Activated B cell treated with CpG ODN at 0.5 μM for 24 hours (primary cell): ENCODE measurements around the gene GORASP1. TPM values are rescaled to one million over a fixed set of nuclear protein-coding genes. Genes with fewer than 3 reads are reported as not detected.

Experiments
- ATAC-seq: fragments of 200-7000 bp; cut with Tn5 transposase; one replicate; pipeline ENCODE4 v1.10.0; 2021; ENCODE audit warnings: low read depth, mild to moderate bottlenecking, moderate library complexity
- CTCF ChIA-PET: fragments of 350-600 bp; sonication (Branson Sonifier 250); formaldehyde crosslinking; loops from one replicate; lab custom pipeline; 2021; ENCODE audit warnings: antibody characterized with exemption; lab: Charles Lee
- POLR2A ChIA-PET: fragments of 350-600 bp; sonication (Branson Sonifier 250); formaldehyde crosslinking; loops from one replicate; lab custom pipeline; 2021; ENCODE audit warnings: antibody characterized with exemption; lab: Charles Lee
- DNase-seq: peaks from one replicate; pipeline ENCODE4 v3.0.0; 2022
- H3K27ac Mint-ChIP-seq: one replicate; pipeline ENCODE4 v1.8.0; 2020; ENCODE audit warnings: mixed read lengths
- H3K27me3 Mint-ChIP-seq: one replicate; pipeline ENCODE4 v1.8.0; 2021; ENCODE audit warnings: mixed read lengths
- H3K36me3 Mint-ChIP-seq: one replicate; pipeline ENCODE4 v1.8.0; 2021; ENCODE audit warnings: low read depth, mixed read lengths
- H3K4me1 Mint-ChIP-seq: one replicate; pipeline ENCODE4 v1.8.0; 2021; ENCODE audit warnings: mixed read lengths
- H3K4me3 Mint-ChIP-seq: one replicate; pipeline ENCODE4 v1.8.0; 2020; ENCODE audit warnings: mild to moderate bottlenecking, mixed read lengths
- H3K9me3 Mint-ChIP-seq: one replicate; pipeline ENCODE4 v1.8.0; 2020; ENCODE audit warnings: mixed read lengths
- intact Hi-C: fragments of 100-400 bp; cut with micrococcal nuclease; formaldehyde crosslinking; loops from one replicate; pipeline ENCODE4 v1.15.1; 2024
- total RNA-seq: library from RNA; stranded (reverse); gene quantifications from 2 replicates; pipeline ENCODE4 v1.2.3, GENCODE V29; 2022
- TF ChIP-seq, protein P1 (sequence below): fragments of 200-600 bp; IDR thresholded peaks from one replicate; pipeline ENCODE4 v1.8.0; 2022; ENCODE audit warnings: antibody characterized with exemption, mild to moderate bottlenecking

GORASP1 gene
- total RNA-seq, 1 donor from 2014 or later = 47.8 TPM

DNA sequence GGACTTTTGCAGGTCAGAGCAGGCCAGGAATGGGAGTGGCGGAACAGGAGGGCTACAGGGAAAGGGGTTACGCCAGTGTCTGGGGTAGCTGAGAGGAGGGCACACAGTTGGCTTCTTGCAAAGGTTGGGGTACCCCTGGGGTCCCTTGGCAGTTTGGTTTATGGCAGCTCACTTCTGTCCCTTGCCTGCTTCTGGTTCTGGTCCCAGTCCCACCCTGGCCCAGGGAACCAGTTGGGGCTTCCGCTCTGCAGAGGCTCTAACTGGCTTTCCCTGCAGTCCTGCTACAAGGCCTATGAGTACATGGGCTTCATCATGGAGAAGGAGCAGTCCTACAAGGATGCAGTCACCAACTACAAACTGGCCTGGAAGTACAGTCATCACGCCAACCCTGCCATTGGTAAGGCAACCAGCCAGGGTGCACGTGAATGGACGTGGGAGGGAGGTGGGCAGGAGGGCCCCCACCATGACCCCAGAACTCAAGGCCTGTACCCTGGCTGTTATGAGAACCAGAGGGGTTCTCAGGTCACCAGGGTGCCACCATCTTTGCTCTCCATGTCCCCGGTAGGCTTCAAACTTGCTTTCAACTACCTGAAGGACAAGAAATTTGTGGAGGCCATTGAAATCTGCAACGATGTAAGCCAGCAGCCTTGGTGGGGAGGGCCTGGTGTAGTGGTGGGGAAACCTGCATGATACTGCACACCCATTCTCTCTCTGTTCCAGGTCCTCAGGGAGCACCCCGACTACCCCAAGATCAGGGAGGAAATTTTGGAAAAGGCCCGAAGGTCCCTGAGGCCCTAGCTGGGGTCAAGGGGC lies 30.8 kb upstream of the GORASP1 start:
- H3K27me3 Mint-ChIP-seq = no peaks in the 10 kb centered on the region
- H3K27ac Mint-ChIP-seq = peak overlapping the region; percentile 31
- H3K9me3 Mint-ChIP-seq = no peaks in the 10 kb centered on the region
- intact Hi-C loops = no loop called here
- peaks cover 28% of the 10 kb centered on the region for H3K4me1 Mint-ChIP-seq
- TF ChIP-seq, protein P1, sequence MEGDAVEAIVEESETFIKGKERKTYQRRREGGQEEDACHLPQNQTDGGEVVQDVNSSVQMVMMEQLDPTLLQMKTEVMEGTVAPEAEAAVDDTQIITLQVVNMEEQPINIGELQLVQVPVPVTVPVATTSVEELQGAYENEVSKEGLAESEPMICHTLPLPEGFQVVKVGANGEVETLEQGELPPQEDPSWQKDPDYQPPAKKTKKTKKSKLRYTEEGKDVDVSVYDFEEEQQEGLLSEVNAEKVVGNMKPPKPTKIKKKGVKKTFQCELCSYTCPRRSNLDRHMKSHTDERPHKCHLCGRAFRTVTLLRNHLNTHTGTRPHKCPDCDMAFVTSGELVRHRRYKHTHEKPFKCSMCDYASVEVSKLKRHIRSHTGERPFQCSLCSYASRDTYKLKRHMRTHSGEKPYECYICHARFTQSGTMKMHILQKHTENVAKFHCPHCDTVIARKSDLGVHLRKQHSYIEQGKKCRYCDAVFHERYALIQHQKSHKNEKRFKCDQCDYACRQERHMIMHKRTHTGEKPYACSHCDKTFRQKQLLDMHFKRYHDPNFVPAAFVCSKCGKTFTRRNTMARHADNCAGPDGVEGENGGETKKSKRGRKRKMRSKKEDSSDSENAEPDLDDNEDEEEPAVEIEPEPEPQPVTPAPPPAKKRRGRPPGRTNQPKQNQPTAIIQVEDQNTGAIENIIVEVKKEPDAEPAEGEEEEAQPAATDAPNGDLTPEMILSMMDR = no peak
- H3K4me3 Mint-ChIP-seq = no peak overlapping the region
- ATAC-seq (no peak), DNase-seq (no peak)
- ChIA-PET POLR2A (no interaction called here), CTCF (no interaction called here)
- H3K36me3 Mint-ChIP-seq = peaks cover 69% of the 10 kb centered on the region

DNA sequence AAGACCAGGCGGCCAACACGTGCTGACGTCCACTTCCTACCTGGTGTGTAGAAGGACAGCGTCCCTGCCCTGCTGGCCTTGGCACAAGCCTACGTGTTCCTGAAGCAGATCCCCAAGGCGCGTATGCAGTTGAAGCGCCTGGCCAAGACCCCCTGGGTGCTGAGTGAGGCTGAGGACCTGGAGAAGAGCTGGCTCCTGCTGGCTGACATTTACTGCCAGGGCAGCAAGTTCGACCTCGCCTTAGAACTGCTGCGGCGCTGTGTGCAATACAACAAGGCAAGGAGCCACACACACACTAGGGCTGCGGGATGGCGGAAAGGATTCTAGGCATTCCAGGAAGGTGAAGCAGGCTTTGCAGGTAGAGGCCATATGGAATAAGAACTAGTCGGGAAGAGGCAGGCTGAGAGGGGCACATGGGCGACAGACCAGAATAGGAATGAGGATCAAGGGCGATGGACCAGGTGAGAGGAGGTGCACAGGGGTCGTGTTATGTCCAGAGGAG lies 30.1 kb upstream of the GORASP1 start:
- intact Hi-C loops = no loop called here
- ATAC-seq (no peak), DNase-seq (no peak)
- Mint-ChIP-seq H3K27ac (no peak overlapping the region), H3K4me3 (no peak overlapping the region), H3K9me3 (no peaks in the 10 kb centered on the region), H3K4me1 (peaks cover 22% of the 10 kb centered on the region), H3K27me3 (no peaks in the 10 kb centered on the region), H3K36me3 (peaks cover 66% of the 10 kb centered on the region)
- ChIA-PET CTCF (no interaction called here), POLR2A (interaction anchor here (0.8 kb wide), 1 partner anchor 11 kb away, joined by 3 read pairs; no protein-coding TSS in a partner anchor)
- TF ChIP-seq, protein P1 = no peak

DNA sequence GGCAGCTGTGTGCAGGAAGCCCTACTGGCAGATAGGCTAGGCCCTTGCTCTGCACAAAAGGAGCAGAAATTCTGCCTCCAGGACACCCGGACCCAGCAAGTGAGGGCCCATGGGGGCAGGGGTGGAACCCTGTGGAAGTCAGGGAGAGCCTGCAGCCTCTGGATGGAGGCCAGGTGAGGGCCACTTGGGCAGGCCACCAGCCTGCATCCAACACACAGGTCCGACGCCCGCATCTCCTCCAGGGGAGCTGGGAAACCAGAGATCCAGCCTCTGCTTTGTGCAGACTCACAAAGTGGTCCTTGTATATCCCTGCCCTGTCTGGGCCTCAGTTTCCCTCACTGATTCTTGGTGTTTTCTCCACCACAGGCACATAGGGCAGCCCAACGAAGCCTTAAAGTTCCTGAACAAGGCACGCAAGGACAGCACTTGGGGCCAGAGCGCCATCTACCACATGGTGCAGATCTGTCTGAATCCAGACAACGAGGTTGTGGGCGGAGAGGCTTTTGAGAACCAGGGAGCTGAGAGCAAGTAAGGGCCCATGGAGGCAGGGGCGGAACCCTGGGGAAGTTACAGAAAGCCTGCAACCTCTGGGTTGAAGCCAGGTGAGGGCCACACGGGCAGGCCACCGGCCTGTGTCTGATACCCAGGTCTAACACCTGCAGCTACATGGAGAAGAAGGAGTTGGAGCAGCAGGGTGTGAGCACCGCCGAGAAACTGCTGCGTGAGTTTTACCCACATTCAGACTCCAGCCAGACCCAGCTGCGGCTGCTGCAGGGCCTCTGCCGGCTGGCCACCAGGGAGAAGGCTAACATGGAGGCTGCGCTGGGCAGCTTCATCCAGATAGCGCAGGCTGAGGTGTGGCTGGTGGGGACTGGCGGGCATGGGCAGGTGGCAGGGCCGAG lies 29.4 kb upstream of the GORASP1 start:
- TF ChIP-seq, protein P1 = no peak
- H3K4me1 Mint-ChIP-seq = peaks cover 15% of the 10 kb centered on the region
- intact Hi-C loops = no loop called here
- H3K27me3 Mint-ChIP-seq = no peaks in the 10 kb centered on the region
- CTCF ChIA-PET = no interaction called here
- no peaks in the 10 kb centered on the region for H3K9me3 Mint-ChIP-seq
- peaks cover 65% of the 10 kb centered on the region for H3K36me3 Mint-ChIP-seq
- no peak for ATAC-seq
- no peak for DNase-seq
- H3K4me3 Mint-ChIP-seq = no peak overlapping the region
- POLR2A ChIA-PET = interaction anchor here (0.8 kb wide), 1 partner anchor 12 kb away, joined by 3 read pairs; no protein-coding TSS in a partner anchor
- H3K27ac Mint-ChIP-seq = peak overlapping the region; percentile 12

DNA sequence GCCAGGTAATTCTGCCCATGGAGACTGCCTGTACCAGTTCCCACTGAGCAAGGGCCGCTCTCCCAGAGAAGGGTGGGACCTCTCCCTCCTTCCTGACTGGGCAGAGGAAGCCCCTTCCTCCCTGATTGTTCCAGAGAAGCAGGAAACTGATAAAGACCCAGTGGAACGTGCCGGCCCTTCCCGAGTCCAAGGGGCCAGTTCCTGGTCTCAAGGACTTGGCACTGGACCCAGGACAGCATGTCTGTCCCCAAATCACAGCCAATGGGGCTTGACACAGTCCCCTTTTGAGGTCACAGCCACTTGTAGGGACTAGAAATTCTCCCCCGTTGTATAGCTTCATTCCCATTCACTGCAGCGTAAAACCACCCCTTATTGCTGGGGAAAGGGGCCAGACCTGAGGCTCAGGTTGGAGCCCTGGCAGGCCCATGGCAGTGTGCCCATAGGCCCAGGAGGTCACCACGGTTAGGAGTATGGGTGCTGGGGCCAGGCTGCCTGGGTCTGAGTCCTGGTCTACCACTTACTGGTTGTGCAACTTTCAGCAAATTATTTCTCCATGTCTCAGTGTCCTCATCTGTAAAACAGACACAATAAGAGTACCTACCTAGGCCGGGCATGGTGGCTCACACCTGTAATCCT lies 27.9 kb upstream of the GORASP1 start:
- H3K4me1 Mint-ChIP-seq = no peaks in the 10 kb centered on the region
- H3K9me3 Mint-ChIP-seq = no peaks in the 10 kb centered on the region
- H3K36me3 Mint-ChIP-seq = peaks cover 67% of the 10 kb centered on the region
- POLR2A ChIA-PET = no interaction called here
- intact Hi-C loops = no loop called here
- H3K27me3 Mint-ChIP-seq = no peaks in the 10 kb centered on the region
- DNase-seq (no peak), ATAC-seq (no peak)
- H3K4me3 Mint-ChIP-seq = no peak overlapping the region
- CTCF ChIA-PET = no interaction called here
- H3K27ac Mint-ChIP-seq = no peak overlapping the region
- TF ChIP-seq, protein P1 = no peak
